A172 (cell line): ENCODE data around the gene C1orf116. TPM values are rescaled to one million over a fixed set of nuclear protein-coding genes. Genes with fewer than 3 reads are reported as not detected.

ENCODE experiments used
- DNase-seq: peaks from one replicate; pipeline ENCODE4 v3.0.0-alpha.2; 2015; ENCODE audit warnings: low spot score
- total RNA-seq: library from RNA; depleted of rRNA; stranded (reverse); fragments of >200 nt; shearing (Covaris generic); gene quantifications from 2 replicates; pipeline ENCODE4 v1.2.3, GENCODE V29; 2014

C1orf116 gene
- total RNA-seq, 1 experiment from 2014 or later, result 1.4 TPM

DNA sequence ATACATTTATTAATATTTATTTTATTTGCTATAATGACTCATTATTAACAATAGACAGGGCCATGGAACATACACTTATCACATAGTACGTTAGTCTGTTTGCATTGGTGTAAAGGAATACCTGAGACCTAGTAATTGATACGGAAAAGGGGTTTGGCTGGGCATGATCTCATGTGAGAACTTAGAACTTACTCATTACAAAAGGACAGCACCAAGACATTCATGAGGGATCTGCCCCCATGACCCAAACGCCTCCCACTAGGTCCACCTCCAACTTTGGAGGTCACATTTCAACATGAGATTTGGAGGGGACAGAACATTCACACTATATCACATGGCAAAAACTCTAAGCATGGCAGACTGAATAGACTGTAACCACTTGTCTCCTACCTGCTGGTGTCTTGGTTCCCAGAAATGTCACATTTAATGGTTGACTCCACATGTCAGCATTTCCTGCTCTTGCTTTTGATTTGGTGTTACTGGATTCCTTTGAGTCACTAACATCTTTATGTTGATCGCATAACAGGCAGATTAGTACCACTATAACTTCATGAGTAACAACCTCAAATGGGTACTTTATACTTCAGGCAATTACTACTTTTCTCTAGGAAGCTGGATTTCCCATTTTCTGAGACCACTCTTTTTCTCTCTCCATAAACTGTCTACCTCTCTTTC, 3.5 kb upstream of the C1orf116 start:
- DNase-seq, result no peak

GRCh38 chr1:207034998-207035397, 2.4 kb upstream of the C1orf116 start:
- peak; percentile 95 for DNase-seq

GRCh38 chr1:207034208-207034607, 1.7 kb upstream of the C1orf116 start:
- DNase-seq, result no peak

GRCh38 chr1:207033302-207033701, 746 bp upstream of the C1orf116 start:
- DNase-seq, result no peak

GRCh38 chr1:207031632-207032264, 808 bp downstream of the C1orf116 start:
- DNase-seq, result no peak

- no peak for DNase-seq
Observed at GRCh38 chr1:207031016-207031415, 1.5 kb downstream of the C1orf116 start.

- DNase-seq, result no peak
Observed at GRCh38 chr1:207030522-207031009, 2.0 kb downstream of the C1orf116 start.

DNA sequence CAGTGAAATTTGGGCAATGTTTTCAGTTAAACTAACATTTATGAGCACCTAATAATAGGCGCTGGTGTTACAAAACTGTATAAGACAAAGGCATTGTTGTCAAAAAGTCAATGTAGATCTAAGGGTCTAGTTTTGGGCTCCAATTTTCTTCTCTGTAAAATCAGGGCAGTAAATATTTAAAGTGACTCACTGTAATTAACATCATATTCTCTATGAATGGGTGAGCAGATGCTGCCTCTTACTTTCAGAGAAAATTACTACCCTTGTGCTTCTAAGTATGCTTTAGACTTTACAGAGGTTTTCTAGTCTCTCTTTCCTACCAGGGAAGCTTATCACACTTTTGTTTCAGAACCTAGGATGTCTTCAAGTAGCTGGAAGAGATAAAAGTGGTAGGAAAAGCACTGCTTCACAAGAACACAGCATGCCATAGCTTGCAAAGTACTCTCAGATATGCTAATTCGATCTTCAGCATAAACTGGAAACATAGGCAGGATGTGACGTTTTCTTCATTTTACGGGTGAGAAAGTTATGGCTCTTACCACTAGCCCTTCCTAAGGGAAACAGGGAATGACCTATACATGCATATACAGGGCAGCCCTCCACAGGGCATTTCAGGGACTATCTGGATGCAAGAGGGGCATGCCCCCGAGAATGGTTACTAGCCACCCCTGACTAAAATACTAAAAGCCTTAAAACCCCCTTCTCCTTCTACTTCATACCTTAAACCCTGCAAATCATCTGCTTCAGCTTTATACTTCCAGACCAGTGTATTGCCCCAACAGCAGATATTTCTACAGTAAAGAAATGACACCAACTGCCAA, 2.6 kb downstream of the C1orf116 start:
- no peak for DNase-seq

- DNase-seq, result no peak
Observed at GRCh38 chr1:207028884-207029650, 3.5 kb downstream of the C1orf116 start.

DNA sequence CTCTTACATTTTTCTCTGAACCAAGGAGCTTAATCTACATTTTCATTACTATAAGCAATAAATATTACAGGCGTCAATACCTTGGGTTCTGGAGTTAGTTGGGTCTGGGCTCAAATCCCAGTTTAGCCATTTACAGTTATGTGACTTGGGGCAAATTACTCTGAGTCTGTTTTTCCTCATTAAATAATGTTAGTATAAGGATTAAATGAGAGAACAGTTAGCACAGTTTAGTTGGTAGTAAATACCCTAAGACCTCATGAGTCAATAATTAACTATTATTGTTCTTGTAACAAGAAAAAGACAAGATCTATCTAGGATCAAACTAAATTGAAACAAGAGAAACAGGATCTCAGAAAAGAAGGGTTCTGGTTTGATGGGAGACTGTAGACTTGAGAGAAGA, 4.6 kb downstream of the C1orf116 start:
- DNase-seq, result no peak

GRCh38 chr1:207027206-207027777, 5.3 kb downstream of the C1orf116 start:
- peak; percentile 96 for DNase-seq

- peak; percentile 41 for DNase-seq
Observed at GRCh38 chr1:207026104-207026534, 6.4 kb downstream of the C1orf116 start.

DNA sequence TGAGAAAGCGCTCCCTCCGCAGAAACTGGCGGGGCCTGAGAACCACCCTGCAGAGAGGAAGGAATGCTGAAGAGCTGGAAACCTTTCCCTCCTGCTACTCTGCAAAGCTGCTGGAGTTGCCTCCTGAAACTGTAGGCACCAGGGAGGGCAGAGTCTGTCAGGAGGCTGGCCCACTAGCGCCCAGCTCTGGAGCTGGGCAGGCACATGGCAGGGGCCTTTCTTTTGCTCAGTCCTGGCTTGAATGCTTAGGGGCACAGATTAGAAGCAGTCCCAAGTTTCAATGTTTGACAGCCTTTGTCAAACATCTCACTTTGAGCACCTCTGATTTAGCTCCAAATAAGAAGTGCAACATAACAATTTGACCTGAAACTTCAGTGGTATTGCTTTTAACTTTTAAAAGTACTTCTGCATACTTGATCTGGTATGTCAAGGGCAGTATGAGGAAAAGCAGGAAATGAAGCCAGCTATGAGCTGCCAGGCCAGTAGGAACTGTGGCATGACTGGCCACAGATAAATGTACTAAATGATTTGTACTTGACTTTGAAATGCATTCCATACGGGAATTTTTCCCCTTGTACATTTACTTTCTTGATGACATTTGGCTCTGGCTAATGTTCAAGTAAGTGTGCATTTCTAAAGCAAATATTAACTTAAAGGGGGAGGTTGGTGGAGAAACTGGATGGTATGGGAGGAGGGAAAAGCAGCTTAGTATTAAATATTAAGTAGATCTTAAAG, 7.2 kb downstream of the C1orf116 start:
- DNase-seq, result peak; percentile 66

DNA sequence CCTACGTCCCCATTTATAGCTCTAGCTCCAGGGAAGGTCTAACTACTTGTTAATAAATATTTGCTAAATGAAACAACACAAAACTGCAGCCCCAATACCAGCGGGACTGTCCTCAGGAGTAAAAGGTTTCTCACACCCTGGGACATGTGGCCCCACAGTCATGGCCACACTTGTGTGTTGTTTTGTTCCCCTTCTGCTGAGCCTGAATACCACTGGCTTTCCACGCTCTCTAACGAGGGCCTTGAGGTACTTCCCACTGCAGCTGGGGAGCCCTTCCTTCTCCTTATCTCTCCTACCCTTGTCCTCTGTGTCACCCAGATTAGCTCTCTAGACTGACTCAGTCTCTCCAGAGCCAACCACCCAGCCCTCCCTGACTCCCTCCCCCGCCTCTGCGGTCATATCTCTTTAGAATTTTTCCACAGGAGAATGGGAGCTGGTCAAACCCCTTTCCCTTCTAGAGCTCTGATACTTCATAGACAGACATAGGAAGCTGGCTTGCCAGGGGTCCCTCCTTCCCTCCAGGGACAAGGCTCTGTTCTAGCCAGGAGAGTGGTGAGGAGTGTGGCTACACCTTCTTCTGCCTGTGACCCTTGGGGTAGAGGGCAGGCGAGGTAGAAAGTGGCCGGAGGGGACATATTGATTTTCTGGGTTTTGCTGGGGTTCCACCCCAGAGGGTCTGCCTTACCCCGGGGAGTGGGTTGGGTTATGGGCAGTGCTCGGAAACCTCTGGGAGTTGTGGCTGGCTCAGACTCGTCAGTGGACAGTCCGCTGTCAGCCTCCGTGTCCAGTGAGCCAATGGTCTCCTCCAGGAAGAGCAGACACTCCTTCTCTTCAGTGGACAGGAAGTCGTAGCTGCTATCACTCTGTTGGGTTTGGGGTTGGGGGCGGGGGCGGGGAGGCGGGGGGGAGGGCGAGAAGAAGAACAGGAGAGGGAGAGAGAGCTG, 8.1 kb downstream of the C1orf116 start:
- peak; percentile 57 for DNase-seq

GRCh38 chr1:207022996-207023679, 9.4 kb downstream of the C1orf116 start:
- no peak for DNase-seq

DNA sequence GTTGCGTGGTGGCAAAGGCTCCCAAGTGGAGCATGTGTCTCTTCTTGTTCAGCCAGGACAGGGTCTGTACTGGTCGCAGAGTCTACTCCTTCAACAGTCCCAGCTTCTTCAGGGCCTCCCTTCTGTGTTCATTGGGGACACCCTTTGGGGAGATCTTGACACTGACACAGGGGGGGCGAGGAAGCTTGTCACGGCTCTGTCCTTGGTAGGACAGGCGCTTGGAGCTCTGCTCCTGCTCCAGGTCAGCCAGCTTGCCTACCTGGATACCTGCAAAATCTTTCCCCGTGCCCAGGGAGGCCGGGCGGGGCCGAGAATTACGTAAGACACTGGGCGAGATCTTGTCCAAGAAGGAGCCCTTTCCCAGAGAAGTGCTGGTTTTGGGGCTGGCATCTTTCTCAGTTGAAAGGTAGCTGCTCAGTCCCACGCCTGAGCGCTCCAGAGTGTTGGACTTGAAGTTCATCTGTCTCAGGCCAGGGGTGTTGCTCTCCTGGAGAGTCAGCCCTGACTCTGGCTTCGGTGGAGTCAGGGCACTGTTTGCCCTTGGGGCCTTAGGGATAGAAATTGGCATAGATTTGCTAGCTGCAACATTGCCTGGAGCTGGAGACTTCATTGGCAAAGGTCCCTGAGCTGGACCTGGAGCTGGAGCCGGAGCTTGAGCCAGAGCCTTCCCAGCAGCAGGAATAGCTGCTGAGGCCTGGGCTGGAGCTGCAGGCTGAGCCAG, 10.5 kb downstream of the C1orf116 start:
- no peak for DNase-seq

- DNase-seq, result no peak
Observed at GRCh38 chr1:207021139-207021861, 11.3 kb downstream of the C1orf116 start.

DNA sequence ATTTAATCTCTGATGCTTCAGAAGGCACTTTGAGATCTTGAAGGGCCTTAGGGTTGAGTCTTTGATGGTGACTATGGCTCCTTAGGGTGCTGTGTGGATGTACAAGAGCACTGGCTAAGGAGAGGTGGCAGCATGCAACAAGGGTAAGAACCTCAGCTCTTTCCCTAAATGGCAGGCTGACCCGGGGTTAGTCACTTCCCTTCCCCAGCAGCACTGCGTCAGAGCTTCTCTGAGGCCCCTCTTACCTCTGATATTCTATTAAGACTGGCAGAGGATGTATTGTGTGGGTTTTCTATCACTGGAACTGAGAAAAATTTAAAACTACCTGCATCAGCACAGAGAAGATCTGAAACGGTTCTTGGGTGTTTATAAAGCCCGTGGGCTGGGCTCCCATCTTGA, 11.8 kb downstream of the C1orf116 start:
- DNase-seq, result no peak
